Stimulated activated CD8-positive, alpha-beta memory T cell treated with anti-CD3 and anti-CD28 coated beads, Interleukin-12 subunit alpha, Interleukin-12 subunit beta, amount 100 ng/mL, for 1 hour (primary cell): ENCODE measurements around the gene SSC4D.
"Not testable (repeated sequence)": the region's sequence is repeated elsewhere in the genome, so short reads cannot be mapped to it uniquely, and the experiment has no call there.

Experiments
- DNase-seq: peaks from one replicate; pipeline ENCODE4 v3.0.0-alpha.2; 2020; ENCODE audit warnings: low read depth

The SSC4D gene

GRCh38 chr7:76383089-76383944, 26.2 kb downstream of the SSC4D start:
- no peak for DNase-seq

GRCh38 chr7:76381814-76382213, 27.7 kb downstream of the SSC4D start:
- DNase-seq: no peak

GRCh38 chr7:76380623-76380966, 28.9 kb downstream of the SSC4D start:
- DNase-seq: no peak

GRCh38 chr7:76377186-76377918, 32.1 kb downstream of the SSC4D start:
- DNase-seq: no peak

GRCh38 chr7:76375251-76375650, 34.2 kb downstream of the SSC4D start:
- no peak for DNase-seq

GRCh38 chr7:76372984-76373833, 36.3 kb downstream of the SSC4D start:
- DNase-seq: no peak

- DNase-seq: no peak
Observed at GRCh38 chr7:76371396-76371795, 38.1 kb downstream of the SSC4D start.

- no peak for DNase-seq
Observed at GRCh38 chr7:76369018-76369417, 40.5 kb downstream of the SSC4D start.

- DNase-seq: no peak
Observed at GRCh38 chr7:76368190-76368589, 41.3 kb downstream of the SSC4D start.

- DNase-seq: no peak
Observed at GRCh38 chr7:76364198-76364584, 45.3 kb downstream of the SSC4D start.

- DNase-seq: not testable (repeated sequence)
Observed at GRCh38 chr7:76363754-76364153, 45.7 kb downstream of the SSC4D start.

- DNase-seq: no peak
Observed at GRCh38 chr7:76359978-76360638, 49.4 kb downstream of the SSC4D start.

- DNase-seq: peak; percentile 87
Observed at GRCh38 chr7:76359111-76359977, 50.2 kb downstream of the SSC4D start.

- peak; percentile 77 for DNase-seq
Observed at GRCh38 chr7:76358481-76359110, 50.9 kb downstream of the SSC4D start, which contains the start of gene YWHAG. Gene YWHAG, minus strand, starts transcription at chr7:76358991. Its CDS starts 183 bp downstream, at chr7:76358808.

- no peak for DNase-seq
Observed at GRCh38 chr7:76358011-76358480, 51.5 kb downstream of the SSC4D start.

- no peak for DNase-seq
Observed at GRCh38 chr7:76357475-76358010, 52.0 kb downstream of the SSC4D start.

GRCh38 chr7:76356823-76357222, 52.7 kb downstream of the SSC4D start:
- DNase-seq: no peak

- no peak for DNase-seq
Observed at GRCh38 chr7:76356115-76356514, 53.4 kb downstream of the SSC4D start.

- no peak for DNase-seq
Observed at GRCh38 chr7:76354981-76355730, 54.3 kb downstream of the SSC4D start.
